ENCODE results near the gene DCP1B.
A peak's percentile ranks its signal among the peaks of the same experiment; 100 is the strongest.

Gene DCP1B

GRCh38 chr12:1926251-1926657 lies 78.0 kb downstream of the DCP1B start:
- no peaks in the 10 kb centered on the region for H3K9me3 Mint-ChIP-seq
- ATAC-seq: no peak
- H3K4me3 Mint-ChIP-seq: no peak overlapping the region
- no peak overlapping the region for H3K27ac Mint-ChIP-seq
- peaks cover 12% of the 10 kb centered on the region for H3K27me3 Mint-ChIP-seq
- peaks cover 24% of the 10 kb centered on the region for H3K4me1 Mint-ChIP-seq
- DNase-seq: no peak

DNA sequence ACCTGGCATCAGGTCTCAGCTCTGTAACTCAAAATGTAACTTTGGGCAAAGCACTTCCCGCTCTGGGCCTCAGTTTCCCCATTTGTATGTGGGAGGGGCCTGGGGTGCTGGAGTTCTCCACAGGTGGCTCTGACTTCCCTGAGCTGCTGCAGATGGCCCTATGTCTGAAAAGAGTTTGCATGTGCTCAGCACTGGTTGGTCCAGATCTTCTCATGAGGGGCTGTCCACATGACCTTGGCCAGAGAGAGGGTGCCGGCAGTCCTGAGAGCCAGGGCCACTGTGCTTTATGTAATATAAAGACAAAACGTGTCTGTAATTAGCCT lies 78.6 kb downstream of the DCP1B start:
- Mint-ChIP-seq H3K27ac (no peak overlapping the region), H3K4me1 (peaks cover 24% of the 10 kb centered on the region), H3K27me3 (peaks cover 18% of the 10 kb centered on the region), H3K4me3 (no peak overlapping the region), H3K9me3 (no peaks in the 10 kb centered on the region)
- ATAC-seq (no peak), DNase-seq (no peak)

- Mint-ChIP-seq H3K4me1 (peaks cover 21% of the 10 kb centered on the region), H3K27me3 (peaks cover 21% of the 10 kb centered on the region), H3K9me3 (no peaks in the 10 kb centered on the region), H3K27ac (peak overlapping the region; percentile 73 to 80), H3K4me3 (no peak overlapping the region)
- ATAC-seq (no peak), DNase-seq (no peak)
Measured at GRCh38 chr12:1924996-1925683, 79.1 kb downstream of the DCP1B start.

DNA sequence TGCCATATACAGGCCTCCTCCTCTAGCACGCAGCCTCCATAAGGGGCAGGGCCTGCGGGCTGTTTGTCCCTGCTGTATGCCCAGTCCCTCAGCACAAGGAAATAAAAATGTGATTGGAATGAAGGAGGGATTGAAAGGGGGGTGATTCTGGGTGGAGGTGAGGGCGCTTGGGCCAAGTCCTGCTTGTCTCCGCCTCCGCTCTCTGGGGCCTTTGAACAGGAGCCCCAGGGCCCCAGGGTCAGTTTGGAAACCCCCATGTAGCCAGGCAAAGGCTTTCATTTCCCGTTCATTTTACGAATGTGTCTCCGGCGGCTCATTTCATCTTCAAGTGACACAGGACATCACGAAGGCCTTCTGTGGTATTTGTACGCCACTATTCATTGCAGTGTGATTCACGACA lies 81.3 kb downstream of the DCP1B start:
- H3K4me3 Mint-ChIP-seq: no peak overlapping the region
- H3K27ac Mint-ChIP-seq: no peak overlapping the region
- DNase-seq (no peak), ATAC-seq (no peak)
- peaks cover 11% of the 10 kb centered on the region for H3K4me1 Mint-ChIP-seq
- peaks cover 21% of the 10 kb centered on the region for H3K27me3 Mint-ChIP-seq
- no peaks in the 10 kb centered on the region for H3K9me3 Mint-ChIP-seq

GRCh38 chr12:1922075-1922709 lies 82.1 kb downstream of the DCP1B start:
- H3K9me3 Mint-ChIP-seq: no peaks in the 10 kb centered on the region
- peaks cover 11% of the 10 kb centered on the region for H3K4me1 Mint-ChIP-seq
- ATAC-seq (peak; percentile 23), DNase-seq (no peak)
- no peak overlapping the region for H3K4me3 Mint-ChIP-seq
- H3K27ac Mint-ChIP-seq: no peak overlapping the region
- peaks cover 21% of the 10 kb centered on the region for H3K27me3 Mint-ChIP-seq

DNA sequence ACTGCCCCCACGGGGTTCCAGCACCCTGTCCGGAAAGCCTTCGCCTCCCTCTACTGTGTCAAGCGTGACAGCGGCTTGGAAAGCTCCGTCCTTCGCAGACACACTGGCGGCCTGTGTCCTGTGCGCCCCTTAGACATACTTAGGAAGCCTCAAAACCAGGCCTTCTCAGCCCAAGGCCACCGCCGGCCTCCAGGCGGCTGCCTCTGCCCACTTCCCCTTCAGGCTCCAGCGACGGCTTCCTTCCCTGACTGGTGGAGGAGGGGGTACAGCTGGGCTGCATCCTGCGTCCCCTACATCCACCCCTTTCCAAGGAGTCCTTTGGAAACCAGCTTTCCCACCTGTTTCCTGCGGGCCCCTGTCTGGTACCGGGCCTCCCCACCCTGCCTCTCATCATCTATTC lies 83.3 kb downstream of the DCP1B start:
- H3K27me3 Mint-ChIP-seq: peaks cover 30% of the 10 kb centered on the region
- H3K27ac Mint-ChIP-seq: no peak overlapping the region
- H3K9me3 Mint-ChIP-seq: no peaks in the 10 kb centered on the region
- DNase-seq (no peak), ATAC-seq (no peak)
- no peak overlapping the region for H3K4me3 Mint-ChIP-seq
- H3K4me1 Mint-ChIP-seq: peaks cover 21% of the 10 kb centered on the region

GRCh38 chr12:1920436-1920835 lies 83.8 kb downstream of the DCP1B start:
- Mint-ChIP-seq H3K27ac (no peak overlapping the region), H3K4me1 (peaks cover 27% of the 10 kb centered on the region), H3K4me3 (no peak overlapping the region)

DNA sequence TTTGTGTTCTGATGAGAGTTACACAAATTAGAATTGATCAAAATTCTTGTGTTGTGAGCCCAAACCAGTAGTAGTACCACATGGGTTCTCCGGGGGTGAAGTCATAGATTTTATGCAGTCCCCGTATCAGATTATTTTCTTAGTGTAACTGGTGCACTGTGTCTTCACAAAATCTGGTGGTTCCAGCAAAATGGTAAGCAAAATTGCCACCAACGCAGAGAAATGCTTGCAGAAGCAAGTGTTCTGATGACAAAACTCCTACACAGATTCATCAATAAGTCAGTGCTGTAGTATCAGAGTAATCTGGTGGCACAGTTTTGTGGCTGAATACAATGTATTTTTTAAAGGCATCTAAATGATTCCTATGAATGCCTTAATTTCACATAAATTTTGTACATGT lies 84.5 kb downstream of the DCP1B start:
- Mint-ChIP-seq H3K4me1 (peaks cover 29% of the 10 kb centered on the region), H3K9me3 (no peaks in the 10 kb centered on the region), H3K27me3 (peaks cover 26% of the 10 kb centered on the region), H3K4me3 (no peak overlapping the region), H3K27ac (no peak overlapping the region)
- ATAC-seq (no peak), DNase-seq (no peak)

More at GRCh38 chr12:1920436-1920835, 83.8 kb downstream of the DCP1B start:
- DNase-seq: no peak
- ATAC-seq: no peak
- H3K9me3 Mint-ChIP-seq: no peaks in the 10 kb centered on the region
- H3K27me3 Mint-ChIP-seq: peaks cover 30% of the 10 kb centered on the region

GRCh38 chr12:1919284-1919683 lies 85.0 kb downstream of the DCP1B start:
- ATAC-seq (no peak), DNase-seq (no peak)
- H3K27ac Mint-ChIP-seq: no peak overlapping the region
- peaks cover 26% of the 10 kb centered on the region for H3K4me1 Mint-ChIP-seq
- H3K4me3 Mint-ChIP-seq: no peak overlapping the region
- H3K9me3 Mint-ChIP-seq: no peaks in the 10 kb centered on the region
- peaks cover 21% of the 10 kb centered on the region for H3K27me3 Mint-ChIP-seq

- peaks cover 20% of the 10 kb centered on the region for H3K27me3 Mint-ChIP-seq
- ATAC-seq: no peak
- H3K4me3 Mint-ChIP-seq: no peak overlapping the region
- H3K4me1 Mint-ChIP-seq: peaks cover 24% of the 10 kb centered on the region
- no peak overlapping the region for H3K27ac Mint-ChIP-seq
- H3K9me3 Mint-ChIP-seq: no peaks in the 10 kb centered on the region
- DNase-seq: no peak
Measured at GRCh38 chr12:1918884-1919236, 85.4 kb downstream of the DCP1B start.

GRCh38 chr12:1918081-1918883 lies 86.0 kb downstream of the DCP1B start, which contains the start of gene CACNA2D4:
Gene CACNA2D4 (minus strand): TSS chr12:1918652. CDS start chr12:1918473, 179 bp downstream.
- H3K4me1 Mint-ChIP-seq: peaks cover 24% of the 10 kb centered on the region
- ATAC-seq: no peak

GRCh38 chr12:1917172-1918070 lies 86.8 kb downstream of the DCP1B start:
- DNase-seq (no peak), ATAC-seq (no peak)
- Mint-ChIP-seq H3K4me3 (no peak overlapping the region), H3K27ac (no peak overlapping the region), H3K27me3 (peaks cover 20% of the 10 kb centered on the region), H3K9me3 (no peaks in the 10 kb centered on the region), H3K4me1 (peaks cover 24% of the 10 kb centered on the region)

More at GRCh38 chr12:1918081-1918883, 86.0 kb downstream of the DCP1B start, which contains the start of gene CACNA2D4:
- Mint-ChIP-seq H3K9me3 (no peaks in the 10 kb centered on the region), H3K4me3 (no peak within 1 kb of the TSS), H3K27me3 (peaks cover 20% of the 10 kb centered on the region), H3K27ac (no peak within 1 kb of the TSS)
- DNase-seq: no peak

- ATAC-seq: no peak
- peak overlapping the region in 1 of 2 donors; percentile 16 for H3K27ac Mint-ChIP-seq
Measured at GRCh38 chr12:1916371-1917171, 87.7 kb downstream of the DCP1B start.

GRCh38 chr12:1915082-1915968 lies 88.9 kb downstream of the DCP1B start:
- H3K27me3 Mint-ChIP-seq: peaks cover 9% of the 10 kb centered on the region
- peak; percentile 89 for ATAC-seq
- H3K4me1 Mint-ChIP-seq: peaks cover 24% of the 10 kb centered on the region
- H3K4me3 Mint-ChIP-seq: peak overlapping the region; percentile 53 to 67
- DNase-seq: peak; percentile 38 to 44
- peak overlapping the region in 1 of 2 donors; percentile 90 for H3K27ac Mint-ChIP-seq
- H3K9me3 Mint-ChIP-seq: no peaks in the 10 kb centered on the region

More at GRCh38 chr12:1916371-1917171, 87.7 kb downstream of the DCP1B start:
- Mint-ChIP-seq H3K4me1 (peaks cover 24% of the 10 kb centered on the region), H3K9me3 (no peaks in the 10 kb centered on the region), H3K27me3 (peaks cover 20% of the 10 kb centered on the region), H3K4me3 (no peak overlapping the region)
- DNase-seq: no peak

Data from stimulated activated naive CD8-positive, alpha-beta T cell treated with anti-CD3 and anti-CD28 coated beads, Interleukin-15, amount 100 ng/mL, for 72 hours (primary cell).